ENCODE data around the gene CCBE1.

The CCBE1 gene

GRCh38 chr18:59454909-59455727 lies 242.1 kb downstream of the CCBE1 start:
- no peak for DNase-seq (ENCODE audit: low spot score)

GRCh38 chr18:59453468-59453961 lies 243.7 kb downstream of the CCBE1 start:
- DNase-seq (ENCODE audit: low spot score) = no peak

GRCh38 chr18:59451963-59452362 lies 245.3 kb downstream of the CCBE1 start:
- no peak for DNase-seq (ENCODE audit: low spot score)

GRCh38 chr18:59451073-59451472 lies 246.2 kb downstream of the CCBE1 start:
- DNase-seq (ENCODE audit: low spot score) = no peak

- DNase-seq (ENCODE audit: low spot score) = no peak
Observed at GRCh38 chr18:59448546-59448945, 248.7 kb downstream of the CCBE1 start.

GRCh38 chr18:59446012-59446411 lies 251.2 kb downstream of the CCBE1 start:
- DNase-seq (ENCODE audit: low spot score) = peak; percentile 0

GRCh38 chr18:59437851-59438569 lies 259.2 kb downstream of the CCBE1 start:
- no peak for DNase-seq (ENCODE audit: low spot score)

GRCh38 chr18:59432803-59433597 lies 264.2 kb downstream of the CCBE1 start:
- DNase-seq (ENCODE audit: low spot score) = no peak

GRCh38 chr18:59431131-59431530 lies 266.1 kb downstream of the CCBE1 start:
- DNase-seq (ENCODE audit: low spot score) = no peak

- DNase-seq (ENCODE audit: low spot score) = no peak
Observed at GRCh38 chr18:59429608-59430007, 267.6 kb downstream of the CCBE1 start.

GRCh38 chr18:59428018-59428417 lies 269.2 kb downstream of the CCBE1 start:
- no peak for DNase-seq (ENCODE audit: low spot score)

- DNase-seq (ENCODE audit: low spot score) = no peak
Observed at GRCh38 chr18:59426855-59427254, 270.4 kb downstream of the CCBE1 start.

GRCh38 chr18:59423259-59423658 lies 274.0 kb downstream of the CCBE1 start:
- DNase-seq (ENCODE audit: low spot score) = no peak

GRCh38 chr18:59420244-59420643 lies 277.0 kb downstream of the CCBE1 start:
- no peak for DNase-seq (ENCODE audit: low spot score)

- DNase-seq (ENCODE audit: low spot score) = no peak
Observed at GRCh38 chr18:59419386-59419785, 277.8 kb downstream of the CCBE1 start.

GRCh38 chr18:59416818-59417217 lies 280.4 kb downstream of the CCBE1 start:
- DNase-seq (ENCODE audit: low spot score) = no peak

GRCh38 chr18:59414111-59414653 lies 283.0 kb downstream of the CCBE1 start:
- DNase-seq (ENCODE audit: low spot score) = no peak

GRCh38 chr18:59402432-59403090 lies 294.7 kb downstream of the CCBE1 start:
- DNase-seq (ENCODE audit: low spot score) = peak; percentile 87

GRCh38 chr18:59400407-59400806 lies 296.8 kb downstream of the CCBE1 start:
- no peak for DNase-seq (ENCODE audit: low spot score)

- no peak for DNase-seq (ENCODE audit: low spot score)
Observed at GRCh38 chr18:59395226-59396175, 301.7 kb downstream of the CCBE1 start.

Data from SW480 (cell line).